Activated naive CD8-positive, alpha-beta T cell treated with anti-CD3 and anti-CD28 coated beads, Interleukin-2, amount 10 ng/mL, durations not matched to agents 7 days and 5 days (primary cell): ENCODE results near the gene DGCR2. TPM values are rescaled to one million over a fixed set of nuclear protein-coding genes. Genes with fewer than 3 reads are reported as not detected.

Source experiments
- ATAC-seq: fragments of 150-1000 bp; cut with Tn5 transposase; one replicate; pipeline ENCODE4 v1.10.0; 2021; ENCODE audit warnings: low read depth, moderate library complexity
- POLR2A ChIA-PET: fragments of 350-600 bp; sonication (Branson Sonifier 250); formaldehyde crosslinking; loops from one replicate; lab custom pipeline; 2021; ENCODE audit warnings: antibody characterized with exemption; lab: Charles Lee
- DNase-seq: peaks from one replicate; pipeline ENCODE4 v3.0.0; 2021
- H3K27ac Mint-ChIP-seq: one replicate; pipeline ENCODE4 v1.8.0; 2022; ENCODE audit warnings: mild to moderate bottlenecking, mixed read lengths
- H3K27me3 Mint-ChIP-seq: one replicate; pipeline ENCODE4 v1.8.0; 2022; ENCODE audit warnings: mild to moderate bottlenecking, moderate library complexity, mixed read lengths
- H3K36me3 Mint-ChIP-seq: one replicate; pipeline ENCODE4 v1.8.0; 2021; ENCODE audit warnings: mild to moderate bottlenecking, mixed read lengths
- H3K4me1 Mint-ChIP-seq: one replicate; pipeline ENCODE4 v1.8.0; 2021; ENCODE audit warnings: mixed read lengths
- H3K4me3 Mint-ChIP-seq: one replicate; pipeline ENCODE4 v1.8.0; 2022; ENCODE audit warnings: mild to moderate bottlenecking, moderate library complexity, mixed read lengths
- H3K9me3 Mint-ChIP-seq: one replicate; pipeline ENCODE4 v1.8.0; 2021; ENCODE audit warnings: mixed read lengths
- total RNA-seq, 2 experiments: library from RNA; stranded (reverse); gene quantifications; one replicate each; pipeline ENCODE4 v1.2.3, GENCODE V29; 2021

DGCR2 gene
- total RNA-seq, 2 experiments from 2014 or later, result 38.0 to 38.3 TPM

DNA sequence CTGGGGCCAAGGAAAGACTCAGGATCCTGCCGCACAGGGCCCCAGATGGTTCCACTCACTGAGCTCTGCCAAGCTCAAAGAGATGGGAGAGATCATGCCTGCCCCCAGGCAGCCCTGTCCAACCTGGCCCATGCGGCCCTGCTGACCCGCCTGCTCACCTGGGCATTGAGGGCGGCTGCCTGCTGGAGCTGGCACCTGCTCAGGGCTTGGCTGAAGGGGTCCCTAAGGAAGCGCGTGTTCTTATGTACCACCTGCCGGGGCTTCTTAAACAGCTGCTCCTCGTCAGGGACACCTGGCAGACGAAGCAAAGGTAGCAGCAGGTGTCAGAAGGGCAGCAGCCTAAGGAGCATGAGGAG lies 16.8 kb upstream of the DGCR2 start:
- peaks cover 7% of the 10 kb centered on the region for H3K4me1 Mint-ChIP-seq
- ATAC-seq (no peak), DNase-seq (no peak)
- POLR2A ChIA-PET, result no interaction called here
- no peaks in the 10 kb centered on the region for H3K27me3 Mint-ChIP-seq
- H3K4me3 Mint-ChIP-seq, result no peak overlapping the region
- H3K27ac Mint-ChIP-seq, result no peak overlapping the region
- no peaks in the 10 kb centered on the region for H3K9me3 Mint-ChIP-seq
- H3K36me3 Mint-ChIP-seq, result peaks cover 12% of the 10 kb centered on the region

DNA sequence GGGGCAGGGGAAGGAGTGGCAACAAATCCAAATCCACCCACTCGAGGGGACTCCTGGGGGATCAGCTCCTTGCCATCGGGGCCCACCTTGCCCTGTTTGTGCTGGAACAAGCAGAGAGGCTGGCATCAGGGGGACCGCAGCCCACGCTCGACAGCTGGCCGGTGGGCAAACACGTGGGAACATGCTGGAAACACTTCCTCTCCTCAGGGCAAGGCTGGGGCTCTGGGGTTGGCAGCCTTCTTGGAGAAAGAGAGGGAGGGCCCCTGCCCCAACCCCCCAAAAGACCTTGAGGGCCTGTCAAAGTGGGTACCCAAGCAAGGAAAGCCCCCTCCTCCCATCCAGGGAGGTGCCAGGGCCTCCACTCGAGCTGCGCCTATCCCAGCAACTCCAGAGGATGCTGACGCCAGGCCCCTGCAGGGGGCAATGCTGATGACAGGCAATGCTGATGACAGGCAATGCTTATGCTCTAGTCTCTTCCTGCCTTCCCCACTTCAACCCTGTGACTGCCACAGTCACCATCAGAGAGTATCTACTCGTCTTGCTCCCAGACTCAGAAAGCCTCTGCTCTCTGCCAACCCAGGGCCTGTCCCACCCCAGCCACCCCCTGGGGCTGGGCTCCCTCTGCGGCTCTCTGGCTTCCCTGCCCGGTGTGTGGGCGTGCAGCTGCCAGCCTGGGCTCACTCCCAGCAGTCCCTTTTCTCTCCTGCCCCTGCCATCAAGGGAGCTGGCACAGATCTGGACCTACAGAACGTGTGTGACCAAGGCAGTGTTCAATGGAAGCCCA lies 16.2 kb upstream of the DGCR2 start:
- Mint-ChIP-seq H3K27ac (no peak overlapping the region), H3K9me3 (no peaks in the 10 kb centered on the region), H3K4me3 (no peak overlapping the region), H3K36me3 (peaks cover 12% of the 10 kb centered on the region), H3K27me3 (no peaks in the 10 kb centered on the region), H3K4me1 (peaks cover 3% of the 10 kb centered on the region)
- POLR2A ChIA-PET, result no interaction called here
- DNase-seq (no peak), ATAC-seq (no peak)

DNA sequence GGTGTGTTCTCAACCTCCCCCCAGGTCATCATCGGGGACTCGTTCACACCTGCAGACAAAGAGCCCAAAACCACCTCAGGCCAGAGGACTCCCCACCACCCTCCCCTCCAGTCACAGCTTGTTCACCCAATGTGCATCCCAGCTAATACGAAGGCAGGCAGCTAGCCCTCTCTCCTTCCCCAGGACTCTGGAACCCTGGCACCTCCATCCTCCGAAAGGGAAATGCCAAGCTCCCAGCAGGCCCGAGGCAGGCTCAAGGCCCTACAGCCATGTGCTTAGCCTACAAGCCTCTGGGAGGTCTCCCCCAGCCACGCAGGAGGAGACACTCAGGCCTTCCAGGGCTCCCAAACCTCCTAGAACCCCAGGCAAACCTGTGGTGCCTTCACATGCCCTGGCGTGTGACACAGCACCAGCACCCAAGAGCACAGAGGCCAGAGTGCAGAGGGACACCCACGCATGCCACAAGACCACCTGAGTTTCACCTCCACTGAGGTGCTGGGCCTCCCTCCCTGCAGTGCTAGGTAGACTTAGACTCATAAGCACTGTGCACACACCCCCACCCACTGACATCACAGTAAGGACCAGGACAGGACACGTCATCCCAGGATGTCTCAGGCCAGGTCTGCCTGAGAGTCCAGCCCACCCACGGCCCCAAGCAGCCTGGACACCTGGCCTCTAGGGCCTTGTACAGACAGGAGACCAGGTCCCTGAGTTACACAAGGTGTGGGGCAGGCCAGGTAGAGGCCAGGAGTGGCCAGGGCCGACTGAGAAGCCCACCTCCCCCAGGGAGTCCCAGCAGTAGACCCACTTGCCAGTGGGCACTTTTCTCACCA lies 15.4 kb upstream of the DGCR2 start:
- DNase-seq (no peak), ATAC-seq (no peak)
- no peak overlapping the region for H3K4me3 Mint-ChIP-seq
- peaks cover under 1% of the 10 kb centered on the region for H3K4me1 Mint-ChIP-seq
- no peaks in the 10 kb centered on the region for H3K27me3 Mint-ChIP-seq
- POLR2A ChIA-PET, result no interaction called here
- H3K9me3 Mint-ChIP-seq, result no peaks in the 10 kb centered on the region
- peaks cover 12% of the 10 kb centered on the region for H3K36me3 Mint-ChIP-seq
- H3K27ac Mint-ChIP-seq, result no peak overlapping the region

DNA sequence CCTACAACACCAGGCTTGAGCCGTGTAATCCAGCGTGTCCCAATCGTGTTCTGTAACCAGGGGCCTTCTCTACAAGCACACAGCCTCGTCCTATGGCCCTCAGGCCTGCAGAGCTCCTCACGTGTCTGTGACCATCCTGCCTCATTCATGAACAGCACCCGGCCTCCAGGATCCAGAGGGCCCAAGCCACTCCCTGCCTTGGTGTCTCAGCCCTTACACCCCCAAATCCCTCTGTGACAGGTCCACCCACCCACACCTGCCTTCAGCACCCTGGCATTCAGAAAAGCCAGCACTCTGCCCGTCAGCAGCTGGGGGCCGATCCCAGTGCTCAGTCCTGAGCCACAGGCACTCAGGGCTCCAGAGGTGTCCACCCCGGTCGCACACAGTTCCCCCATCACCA lies 14.7 kb upstream of the DGCR2 start:
- peaks cover 12% of the 10 kb centered on the region for H3K36me3 Mint-ChIP-seq
- POLR2A ChIA-PET, result no interaction called here

DNA sequence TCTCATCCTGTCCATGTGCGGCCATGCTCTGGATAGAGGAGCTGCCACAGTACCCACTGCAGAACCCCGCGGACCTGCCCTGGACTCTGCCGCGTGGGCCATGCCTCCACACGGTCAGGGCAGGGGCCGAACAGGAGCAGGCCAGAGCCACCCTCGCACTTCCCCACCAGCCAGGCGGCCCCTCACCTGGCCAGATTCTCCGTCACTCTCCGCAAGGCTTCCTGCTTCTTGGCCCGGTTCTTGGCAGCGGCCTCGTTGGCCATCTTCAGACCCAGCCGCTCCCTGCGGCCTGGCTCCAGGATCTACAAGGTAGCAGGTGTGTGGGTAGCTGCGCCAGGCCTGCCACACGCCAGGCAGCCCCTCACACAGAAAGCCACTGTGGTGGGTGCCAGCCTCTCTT lies 12.7 kb upstream of the DGCR2 start:
- no peak overlapping the region for H3K27ac Mint-ChIP-seq
- H3K9me3 Mint-ChIP-seq, result no peaks in the 10 kb centered on the region
- DNase-seq, result no peak
- H3K27me3 Mint-ChIP-seq, result no peaks in the 10 kb centered on the region
- H3K4me3 Mint-ChIP-seq, result no peak overlapping the region
- ATAC-seq, result no peak
- peaks cover 7% of the 10 kb centered on the region for H3K36me3 Mint-ChIP-seq
- POLR2A ChIA-PET, result no interaction called here
- H3K4me1 Mint-ChIP-seq, result no peaks in the 10 kb centered on the region

More for the DNA sequence above, 14.7 kb upstream of the DGCR2 start:
- Mint-ChIP-seq H3K4me3 (no peak overlapping the region), H3K4me1 (no peaks in the 10 kb centered on the region), H3K27me3 (no peaks in the 10 kb centered on the region), H3K27ac (no peak overlapping the region), H3K9me3 (no peaks in the 10 kb centered on the region)
- ATAC-seq, result no peak
- no peak for DNase-seq

DNA sequence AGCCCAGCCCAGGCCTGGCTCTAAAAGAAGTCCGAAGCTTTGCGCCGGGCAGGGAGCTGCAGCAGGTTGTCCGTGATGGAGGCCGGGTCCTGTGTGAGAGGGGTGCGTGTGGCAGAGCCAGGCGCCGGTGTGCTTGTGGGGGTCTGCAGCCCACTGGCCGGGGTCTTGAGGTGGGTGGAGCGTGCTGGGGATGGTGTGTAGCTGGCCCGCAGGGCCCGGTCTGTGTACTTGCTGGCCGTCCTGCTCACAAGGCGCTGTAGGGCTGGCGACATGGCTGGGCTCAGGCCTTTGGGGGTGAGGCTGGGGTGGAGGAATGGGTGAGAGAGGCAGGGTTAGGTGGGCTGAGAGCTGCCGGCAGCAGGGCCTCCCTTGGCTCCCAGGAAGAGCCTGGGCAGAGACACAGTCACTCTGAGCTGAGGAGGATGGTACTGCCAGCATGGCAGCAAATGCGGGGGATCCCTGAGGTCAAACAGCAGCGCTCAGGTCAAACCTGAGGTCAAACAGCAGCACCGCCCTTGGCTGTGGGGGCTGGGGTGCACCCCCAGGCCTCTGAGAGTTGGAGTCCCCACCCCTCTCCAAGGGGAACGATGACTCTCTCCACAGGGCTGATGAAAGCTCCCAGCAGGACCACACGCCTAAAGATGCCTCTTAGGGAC lies 12.1 kb upstream of the DGCR2 start:
- peaks cover 7% of the 10 kb centered on the region for H3K36me3 Mint-ChIP-seq
- H3K27ac Mint-ChIP-seq, result no peak overlapping the region
- H3K27me3 Mint-ChIP-seq, result no peaks in the 10 kb centered on the region
- no peak overlapping the region for H3K4me3 Mint-ChIP-seq
- POLR2A ChIA-PET, result no interaction called here
- H3K4me1 Mint-ChIP-seq, result no peaks in the 10 kb centered on the region
- no peak for ATAC-seq
- no peaks in the 10 kb centered on the region for H3K9me3 Mint-ChIP-seq
- DNase-seq, result no peak

DNA sequence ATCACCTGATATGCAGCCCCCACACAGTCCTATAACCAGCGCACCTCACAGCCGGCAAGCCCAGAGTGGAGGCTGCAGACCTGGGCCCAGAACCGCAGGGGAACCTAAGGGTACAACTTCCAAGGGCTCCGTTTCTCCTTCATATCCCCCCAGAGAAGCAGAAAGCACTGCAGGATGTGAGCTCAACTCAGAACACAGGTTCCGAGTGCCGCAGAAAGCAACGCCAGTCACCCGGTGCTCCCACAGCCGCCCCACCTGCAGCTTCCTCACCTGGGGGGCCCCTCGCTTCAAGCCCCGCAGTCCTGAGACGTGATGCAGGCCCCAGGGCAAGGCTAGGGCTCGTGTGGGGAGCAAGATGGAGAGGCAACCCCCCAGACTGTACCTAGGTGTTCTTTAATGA lies 11.3 kb upstream of the DGCR2 start:
- ATAC-seq (no peak), DNase-seq (no peak)
- H3K9me3 Mint-ChIP-seq, result no peaks in the 10 kb centered on the region
- H3K4me3 Mint-ChIP-seq, result no peak overlapping the region
- no peaks in the 10 kb centered on the region for H3K4me1 Mint-ChIP-seq
- H3K27ac Mint-ChIP-seq, result no peak overlapping the region
- H3K36me3 Mint-ChIP-seq, result peaks cover 7% of the 10 kb centered on the region
- POLR2A ChIA-PET, result interaction anchor here (1.1 kb wide), 1 partner anchor 52 kb away, joined by 3 read pairs; no protein-coding TSS in a partner anchor
- H3K27me3 Mint-ChIP-seq, result no peaks in the 10 kb centered on the region

DNA sequence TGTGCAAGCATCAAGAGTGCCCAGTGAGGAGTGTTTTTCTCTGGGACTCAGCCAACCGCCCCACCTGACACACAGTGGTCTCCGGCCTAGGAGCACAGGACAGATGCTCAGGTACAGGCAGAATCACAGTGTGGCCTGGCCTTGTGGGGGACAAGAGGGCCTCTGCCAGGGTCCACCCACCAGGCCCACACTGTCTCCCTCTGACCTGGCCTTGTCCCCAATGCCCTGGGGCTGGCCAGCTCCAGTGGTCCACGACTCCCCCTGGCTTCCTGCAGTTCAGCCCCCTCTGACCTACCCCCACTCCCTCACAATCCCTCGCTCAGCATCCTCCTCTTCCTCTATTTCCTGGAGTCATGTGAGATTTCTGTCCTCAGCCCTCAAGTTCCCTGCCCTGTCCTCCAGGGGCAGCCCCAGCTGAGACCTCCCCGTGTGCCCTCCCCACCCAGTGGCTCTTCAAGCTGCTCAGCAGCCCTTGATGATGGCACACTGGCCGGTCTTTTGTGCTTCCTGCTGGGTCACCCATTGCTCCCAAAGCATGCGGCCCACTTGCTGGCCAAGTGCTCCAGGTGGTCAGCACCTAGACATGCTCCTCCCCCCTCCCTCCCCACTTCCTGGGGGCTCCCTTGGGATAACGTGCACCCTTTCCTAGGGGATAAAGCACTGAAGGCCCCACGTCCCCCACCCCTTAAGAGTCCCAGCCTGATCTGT lies 10.6 kb upstream of the DGCR2 start:
- H3K9me3 Mint-ChIP-seq, result no peaks in the 10 kb centered on the region
- no peak for ATAC-seq
- H3K27me3 Mint-ChIP-seq, result no peaks in the 10 kb centered on the region
- no peak overlapping the region for H3K4me3 Mint-ChIP-seq
- POLR2A ChIA-PET, result interaction anchor here (0.6 to 1.1 kb wide), 2 partner anchors 21 to 51 kb away, joined by 3 read pairs; no protein-coding TSS in a partner anchor
- DNase-seq, result no peak
- no peak overlapping the region for H3K27ac Mint-ChIP-seq
- H3K4me1 Mint-ChIP-seq, result no peaks in the 10 kb centered on the region
- peaks cover 7% of the 10 kb centered on the region for H3K36me3 Mint-ChIP-seq

DNA sequence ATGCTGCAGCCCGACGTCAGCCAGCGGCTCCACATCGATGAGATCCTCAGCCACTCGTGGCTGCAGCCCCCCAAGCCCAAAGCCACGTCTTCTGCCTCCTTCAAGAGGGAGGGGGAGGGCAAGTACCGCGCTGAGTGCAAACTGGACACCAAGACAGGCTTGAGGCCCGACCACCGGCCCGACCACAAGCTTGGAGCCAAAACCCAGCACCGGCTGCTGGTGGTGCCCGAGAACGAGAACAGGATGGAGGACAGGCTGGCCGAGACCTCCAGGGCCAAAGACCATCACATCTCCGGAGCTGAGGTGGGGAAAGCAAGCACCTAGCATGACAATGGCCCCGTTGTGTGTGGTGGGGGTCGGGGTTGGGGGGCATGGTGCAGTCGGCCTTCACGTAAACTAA lies 9.9 kb upstream of the DGCR2 start:
- no peaks in the 10 kb centered on the region for H3K27me3 Mint-ChIP-seq
- peaks cover 7% of the 10 kb centered on the region for H3K36me3 Mint-ChIP-seq
- DNase-seq (no peak), ATAC-seq (no peak)
- H3K27ac Mint-ChIP-seq, result no peak overlapping the region
- no peaks in the 10 kb centered on the region for H3K9me3 Mint-ChIP-seq
- POLR2A ChIA-PET, result interaction anchor here (1.0 kb wide), 1 partner anchor 12 kb away, joined by 3 read pairs; no protein-coding TSS in a partner anchor
- no peak overlapping the region for H3K4me3 Mint-ChIP-seq
- no peaks in the 10 kb centered on the region for H3K4me1 Mint-ChIP-seq

DNA sequence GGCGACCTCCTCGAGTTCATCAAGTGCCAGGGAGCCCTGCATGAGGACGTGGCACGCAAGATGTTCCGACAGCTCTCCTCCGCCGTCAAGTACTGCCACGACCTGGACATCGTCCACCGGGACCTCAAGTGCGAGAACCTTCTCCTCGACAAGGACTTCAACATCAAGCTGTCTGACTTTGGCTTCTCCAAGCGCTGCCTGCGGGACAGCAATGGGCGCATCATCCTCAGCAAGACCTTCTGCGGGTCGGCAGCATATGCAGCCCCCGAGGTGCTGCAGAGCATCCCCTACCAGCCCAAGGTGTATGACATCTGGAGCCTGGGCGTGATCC lies 9.4 kb upstream of the DGCR2 start:
- DNase-seq (no peak), ATAC-seq (no peak)
- H3K27me3 Mint-ChIP-seq, result no peaks in the 10 kb centered on the region
- H3K36me3 Mint-ChIP-seq, result peaks cover 6% of the 10 kb centered on the region
- POLR2A ChIA-PET, result interaction anchor here (1.0 kb wide), 1 partner anchor 12 kb away, joined by 3 read pairs; no protein-coding TSS in a partner anchor
- H3K4me3 Mint-ChIP-seq, result no peak overlapping the region
- H3K4me1 Mint-ChIP-seq, result no peaks in the 10 kb centered on the region
- no peak overlapping the region for H3K27ac Mint-ChIP-seq
- no peaks in the 10 kb centered on the region for H3K9me3 Mint-ChIP-seq

DNA sequence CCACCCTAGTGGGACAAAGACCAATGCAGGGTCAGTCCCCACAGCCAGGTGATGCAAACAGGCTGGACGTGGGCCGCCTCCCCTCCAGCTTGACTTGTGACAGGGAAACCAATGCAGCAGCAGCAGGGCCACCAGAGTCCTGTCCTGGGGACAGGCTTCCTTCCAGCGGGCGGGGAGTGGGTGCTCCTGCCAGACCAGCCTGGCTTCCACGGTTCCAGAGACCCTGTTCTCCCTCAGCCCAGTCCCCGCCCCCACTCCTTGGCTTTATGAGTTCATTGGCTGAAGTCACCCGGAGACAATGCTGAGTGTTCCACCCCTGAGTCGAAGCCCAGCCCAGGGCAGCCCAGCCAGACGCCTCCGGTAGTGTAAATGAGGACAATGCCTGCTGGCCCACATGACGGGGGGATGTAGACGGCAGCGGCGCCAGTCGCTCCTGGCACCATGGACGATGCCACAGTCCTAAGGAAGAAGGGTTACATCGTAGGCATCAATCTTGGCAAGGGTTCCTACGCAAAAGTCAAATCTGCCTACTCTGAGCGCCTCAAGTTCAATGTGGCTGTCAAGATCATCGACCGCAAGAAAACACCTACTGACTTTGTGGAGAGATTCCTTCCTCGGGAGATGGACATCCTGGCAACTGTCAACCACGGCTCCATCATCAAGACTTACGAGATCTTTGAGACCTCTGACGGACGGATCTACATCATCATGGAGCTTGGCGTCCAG lies 8.9 kb upstream of the DGCR2 start, which contains the start of gene TSSK2:
TSS of gene TSSK2 (plus strand) at position 350 of the 726 bp plus-strand sequence. CDS start at position 442, 92 bp downstream.
- H3K4me1 Mint-ChIP-seq, result no peaks in the 10 kb centered on the region
- no peaks in the 10 kb centered on the region for H3K9me3 Mint-ChIP-seq
- no peak within 1 kb of the TSS for H3K27ac Mint-ChIP-seq
- DNase-seq (no peak), ATAC-seq (no peak)
- no peaks in the 10 kb centered on the region for H3K27me3 Mint-ChIP-seq
- peaks cover 2% of the 10 kb centered on the region for H3K36me3 Mint-ChIP-seq
- POLR2A ChIA-PET, result no interaction called here
- H3K4me3 Mint-ChIP-seq, result no peak within 1 kb of the TSS

DNA sequence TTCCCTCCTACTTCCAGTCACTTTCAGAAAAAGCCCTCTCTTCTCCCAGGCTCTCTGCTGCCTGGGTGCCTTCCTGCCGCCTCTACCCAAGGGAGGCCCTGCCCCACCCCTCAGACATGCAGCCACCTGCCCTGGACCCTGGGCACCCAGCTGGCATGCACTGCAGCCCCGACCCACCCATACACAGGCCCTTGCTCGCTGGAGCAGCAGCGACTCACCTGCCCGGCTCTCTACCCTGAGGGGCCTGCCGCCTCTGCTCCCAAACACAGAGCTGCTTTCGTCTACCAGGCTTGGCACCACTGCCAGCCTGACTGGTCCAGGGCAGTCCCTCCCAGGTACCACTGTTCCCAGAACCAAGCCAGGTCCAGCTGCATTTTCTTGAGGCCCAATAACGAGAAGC lies 7.7 kb upstream of the DGCR2 start:
- POLR2A ChIA-PET, result interaction anchor here (0.6 kb wide), 1 partner anchor 1580 kb away, joined by 3 read pairs; no protein-coding TSS in a partner anchor
- Mint-ChIP-seq H3K9me3 (no peaks in the 10 kb centered on the region), H3K4me3 (no peak overlapping the region), H3K4me1 (no peaks in the 10 kb centered on the region), H3K27ac (peak overlapping the region; percentile 8), H3K27me3 (no peaks in the 10 kb centered on the region), H3K36me3 (peaks cover 2% of the 10 kb centered on the region)
- no peak for ATAC-seq
- no peak for DNase-seq
